Breast epithelium (tissue), 3 donors: ENCODE measurements around the gene USP6NL.

Source experiments
- POLR2A ChIP-seq: fragments of 450-650 bp; IDR thresholded peaks from one replicate; pipeline ENCODE4 v1.6.1; 2016; ENCODE audit warnings: antibody characterized with exemption, mild to moderate bottlenecking, moderate library complexity
- POLR2AphosphoS5 ChIP-seq, 3 donors: sonication (generic); formaldehyde crosslinking; IDR thresholded peaks; one replicate each; pipeline ENCODE4 v1.6.1; 2017; ENCODE audit warnings: antibody characterized with exemption in 3 of 3
- TF ChIP-seq, protein P1 (sequence below), 3 donors: fragments of 450-650 bp; IDR thresholded peaks; one replicate each; pipeline ENCODE4 v1.5.1; 2016 to 2017; ENCODE audit warnings: antibody characterized with exemption in 3 of 3, mild to moderate bottlenecking in 3 of 3, moderate library complexity in 3 of 3

DNA sequence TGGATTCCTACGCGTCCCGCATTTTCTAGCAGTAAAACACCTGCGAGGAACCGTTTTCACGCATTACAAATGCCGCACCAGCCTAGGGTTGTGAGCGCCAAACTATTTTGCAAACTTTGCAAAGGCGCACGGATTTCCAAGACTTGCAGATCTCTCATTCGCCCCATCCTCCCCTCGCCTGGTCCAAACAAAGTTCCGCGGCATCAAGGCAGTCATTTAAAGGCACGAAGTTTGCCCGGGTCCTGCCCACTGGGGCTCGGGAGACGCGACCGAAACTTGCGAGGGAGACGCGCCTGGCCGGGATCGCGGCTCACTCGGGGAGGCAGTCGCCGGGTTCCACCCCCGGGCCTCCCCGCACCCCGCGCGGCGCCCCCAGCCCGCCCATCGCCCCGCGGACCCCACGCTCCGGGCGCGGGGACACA lies 613 bp downstream of the USP6NL start:
- TF ChIP-seq, protein P1, sequence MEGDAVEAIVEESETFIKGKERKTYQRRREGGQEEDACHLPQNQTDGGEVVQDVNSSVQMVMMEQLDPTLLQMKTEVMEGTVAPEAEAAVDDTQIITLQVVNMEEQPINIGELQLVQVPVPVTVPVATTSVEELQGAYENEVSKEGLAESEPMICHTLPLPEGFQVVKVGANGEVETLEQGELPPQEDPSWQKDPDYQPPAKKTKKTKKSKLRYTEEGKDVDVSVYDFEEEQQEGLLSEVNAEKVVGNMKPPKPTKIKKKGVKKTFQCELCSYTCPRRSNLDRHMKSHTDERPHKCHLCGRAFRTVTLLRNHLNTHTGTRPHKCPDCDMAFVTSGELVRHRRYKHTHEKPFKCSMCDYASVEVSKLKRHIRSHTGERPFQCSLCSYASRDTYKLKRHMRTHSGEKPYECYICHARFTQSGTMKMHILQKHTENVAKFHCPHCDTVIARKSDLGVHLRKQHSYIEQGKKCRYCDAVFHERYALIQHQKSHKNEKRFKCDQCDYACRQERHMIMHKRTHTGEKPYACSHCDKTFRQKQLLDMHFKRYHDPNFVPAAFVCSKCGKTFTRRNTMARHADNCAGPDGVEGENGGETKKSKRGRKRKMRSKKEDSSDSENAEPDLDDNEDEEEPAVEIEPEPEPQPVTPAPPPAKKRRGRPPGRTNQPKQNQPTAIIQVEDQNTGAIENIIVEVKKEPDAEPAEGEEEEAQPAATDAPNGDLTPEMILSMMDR (IDR thresholded peaks at IDR 0.05): no peak
- TF ChIP-seq POLR2A (no peak), POLR2AphosphoS5 (IDR thresholded peaks at IDR 0.05) (no peak)
